A673 (cell line): ENCODE measurements around the gene LRCOL1. TPM values are rescaled to one million over a fixed set of nuclear protein-coding genes. Genes with fewer than 3 reads are reported as not detected.

ENCODE experiments used
- BruUV-seq: library from RNA; stranded (reverse); fragments of 400-500 nt; replicated peaks from 2 replicates; lab custom pipeline; 2021; lab: Mats Ljungman, UMichigan
- CTCF ChIA-PET: fragments of 300-600 bp; sonication (Branson Sonifier 250); formaldehyde crosslinking; loops from one replicate; lab custom pipeline; 2022; ENCODE audit warnings: antibody characterized with exemption; lab: Charles Lee
- POLR2A ChIA-PET: fragments of 300-600 bp; sonication (Branson Sonifier 250); formaldehyde crosslinking; loops from one replicate; lab custom pipeline; 2022; ENCODE audit warnings: antibody characterized with exemption; ENCODE audit not compliant: low non-redundant PET; lab: Charles Lee
- DNase-seq: peaks from one replicate; pipeline ENCODE4 v3.0.0-alpha.2; 2015; ENCODE audit warnings: low spot score
- H3K27ac ChIP-seq: fragments of 200-600 bp; sonication (generic); 2 replicates; pipeline ENCODE4 v1.5.1; 2016; ENCODE audit warnings: mixed run types, low read depth, mild to moderate bottlenecking, mixed read lengths, antibody characterized with exemption, low read length; ENCODE audit not compliant: poor library complexity, severe bottlenecking
- H3K27me3 ChIP-seq: fragments of 200-600 bp; sonication (generic); replicated peaks from 2 replicates; pipeline ENCODE4 v1.6.1; 2017; ENCODE audit warnings: mixed run types, low read depth, mild to moderate bottlenecking, mixed read lengths, antibody characterized with exemption, low read length; ENCODE audit not compliant: insufficient read depth, poor library complexity
- H3K36me3 ChIP-seq: fragments of 200-600 bp; sonication (generic); 2 replicates; pipeline ENCODE4 v1.6.1; 2016; ENCODE audit warnings: mixed run types, mild to moderate bottlenecking, mixed read lengths, antibody characterized with exemption, low read length; ENCODE audit not compliant: insufficient read depth, poor library complexity, severe bottlenecking
- H3K4me1 ChIP-seq: fragments of 200-600 bp; sonication (generic); 2 replicates; pipeline ENCODE4 v1.6.1; 2017; ENCODE audit warnings: mixed run types, mild to moderate bottlenecking, mixed read lengths, antibody characterized with exemption, low read length; ENCODE audit not compliant: insufficient read depth, poor library complexity, severe bottlenecking
- H3K4me3 ChIP-seq: fragments of 200-600 bp; sonication (generic); 2 replicates; pipeline ENCODE4 v1.5.1; 2016; ENCODE audit warnings: low read depth, mixed run types, mild to moderate bottlenecking, mixed read lengths, low read length; ENCODE audit not compliant: poor library complexity, severe bottlenecking
- H3K9me3 ChIP-seq: fragments of 200-600 bp; sonication (generic); 2 replicates; pipeline ENCODE4 v1.6.1; 2016; ENCODE audit warnings: mixed run types, low read depth, mild to moderate bottlenecking, mixed read lengths, antibody characterized with exemption, low read length; ENCODE audit not compliant: poor library complexity, severe bottlenecking
- EZH2 ChIP-seq: fragments of 200-600 bp; sonication (generic); IDR thresholded peaks from 2 replicates; pipeline ENCODE4 v1.6.1; 2017; ENCODE audit warnings: borderline replicate concordance, low read depth, mild to moderate bottlenecking, mixed read lengths, antibody characterized with exemption, low read length; ENCODE audit not compliant: poor library complexity, severe bottlenecking
- intact Hi-C: fragments of 100-400 bp; cut with micrococcal nuclease; formaldehyde crosslinking; loops from one replicate; pipeline ENCODE4 v1.10.0; 2022; ENCODE audit not compliant: unreplicated experiment
- total RNA-seq: library from RNA; stranded (reverse); gene quantifications from 2 replicates; pipeline ENCODE4 v1.2.3, GENCODE V29; 2021
- TF ChIP-seq, protein P1 (sequence below): fragments of 300-800, 200-600 bp; sonication (generic); conservative IDR thresholded peaks from 2 replicates; pipeline ENCODE4 v1.5.1; 2017; ENCODE audit warnings: low read depth, mild to moderate bottlenecking, antibody characterized with exemption, low read length, moderate library complexity, mixed read lengths

Gene LRCOL1
- total RNA-seq, 1 experiment from 2014 or later: not detected

DNA sequence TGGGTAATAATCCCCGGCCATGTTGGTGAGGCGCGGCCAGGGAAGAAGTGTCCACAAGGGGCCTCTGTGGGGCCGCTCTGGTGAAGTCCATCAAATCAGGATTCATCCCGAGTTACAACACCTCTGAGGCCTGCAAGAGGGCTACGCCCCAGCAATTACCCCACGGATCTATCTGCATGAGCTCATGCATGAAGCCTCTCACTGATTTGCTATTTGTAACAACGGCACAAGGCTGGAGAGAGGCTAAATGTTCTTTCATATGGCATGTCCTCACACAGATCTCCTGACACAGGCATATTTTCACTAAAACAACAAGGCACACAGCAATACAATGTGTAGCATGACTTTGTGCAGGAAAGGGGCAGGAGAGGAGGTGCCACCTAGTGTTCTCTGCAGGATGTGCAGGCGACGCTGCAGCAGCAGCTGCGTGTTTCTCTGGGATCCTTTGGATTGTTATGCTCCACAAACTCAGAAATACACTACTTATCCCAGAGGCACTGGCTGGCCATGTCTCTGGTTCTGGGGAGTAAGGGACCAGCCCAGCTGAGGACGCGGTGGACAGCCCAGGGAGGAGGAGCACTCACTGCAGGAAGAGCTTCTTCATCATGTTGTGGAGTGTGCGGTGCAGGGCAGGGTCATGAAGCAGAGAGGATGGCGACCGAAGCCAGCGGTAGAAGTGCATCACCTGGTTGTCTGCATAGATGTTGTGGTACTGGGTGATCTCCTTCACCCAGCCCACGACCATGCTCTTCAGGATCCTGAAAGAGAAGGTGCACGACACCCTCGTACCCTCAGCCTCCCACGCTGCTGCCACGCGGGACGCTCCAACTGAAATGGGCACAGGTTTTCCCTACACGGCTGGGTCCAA lies 28.4 kb upstream of the LRCOL1 start:
- TF ChIP-seq EZH2: no peak
- TF ChIP-seq, protein P1, sequence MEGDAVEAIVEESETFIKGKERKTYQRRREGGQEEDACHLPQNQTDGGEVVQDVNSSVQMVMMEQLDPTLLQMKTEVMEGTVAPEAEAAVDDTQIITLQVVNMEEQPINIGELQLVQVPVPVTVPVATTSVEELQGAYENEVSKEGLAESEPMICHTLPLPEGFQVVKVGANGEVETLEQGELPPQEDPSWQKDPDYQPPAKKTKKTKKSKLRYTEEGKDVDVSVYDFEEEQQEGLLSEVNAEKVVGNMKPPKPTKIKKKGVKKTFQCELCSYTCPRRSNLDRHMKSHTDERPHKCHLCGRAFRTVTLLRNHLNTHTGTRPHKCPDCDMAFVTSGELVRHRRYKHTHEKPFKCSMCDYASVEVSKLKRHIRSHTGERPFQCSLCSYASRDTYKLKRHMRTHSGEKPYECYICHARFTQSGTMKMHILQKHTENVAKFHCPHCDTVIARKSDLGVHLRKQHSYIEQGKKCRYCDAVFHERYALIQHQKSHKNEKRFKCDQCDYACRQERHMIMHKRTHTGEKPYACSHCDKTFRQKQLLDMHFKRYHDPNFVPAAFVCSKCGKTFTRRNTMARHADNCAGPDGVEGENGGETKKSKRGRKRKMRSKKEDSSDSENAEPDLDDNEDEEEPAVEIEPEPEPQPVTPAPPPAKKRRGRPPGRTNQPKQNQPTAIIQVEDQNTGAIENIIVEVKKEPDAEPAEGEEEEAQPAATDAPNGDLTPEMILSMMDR: peak; percentile 86
- Histone ChIP-seq H3K27me3 (no peaks in the 10 kb centered on the region), H3K36me3 (peaks cover 81% of the 10 kb centered on the region), H3K9me3 (no peaks in the 10 kb centered on the region), H3K4me3 (no peak overlapping the region), H3K4me1 (no peaks in the 10 kb centered on the region), H3K27ac (no peak overlapping the region)
- ChIA-PET CTCF (interaction anchor here (0.6 to 1.4 kb wide), 3 partner anchors 210 to 225 kb away, joined by 3 to 4 read pairs (median 4); no protein-coding TSS in a partner anchor), POLR2A (interaction anchor here (0.5 kb wide), 1 partner anchor 95 kb away, joined by 3 read pairs; no protein-coding TSS in a partner anchor)
- no TSS peak for BruUV-seq
- DNase-seq: peak; percentile 61
- intact Hi-C loops: loop anchor here (5.0 kb wide), 1 partner anchor 39 kb away; no protein-coding TSS in a partner anchor

DNA sequence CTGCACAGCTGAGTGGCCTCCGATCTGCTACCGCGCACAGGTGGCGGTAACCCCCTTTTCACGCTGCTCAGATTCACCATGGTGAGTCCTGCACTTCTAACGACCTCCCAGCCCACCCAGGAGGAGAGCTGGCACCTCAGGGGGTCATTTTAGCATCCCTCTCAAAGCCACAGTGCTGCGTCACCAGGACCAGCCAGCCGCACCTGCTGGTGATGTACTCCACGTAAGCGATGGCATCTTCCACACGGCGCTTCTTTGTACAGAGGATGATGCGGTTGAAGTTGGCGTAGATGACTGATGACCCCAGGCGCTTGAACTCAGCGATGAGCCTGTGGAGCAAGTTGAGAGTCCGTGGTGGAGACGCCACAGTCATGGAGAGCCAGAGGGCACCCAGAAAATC lies 27.4 kb upstream of the LRCOL1 start:
- intact Hi-C loops: loop anchor here (5.0 kb wide), 1 partner anchor 39 kb away; no protein-coding TSS in a partner anchor
- Histone ChIP-seq H3K36me3 (peaks cover 82% of the 10 kb centered on the region), H3K27ac (no peak overlapping the region), H3K4me1 (no peaks in the 10 kb centered on the region), H3K9me3 (no peaks in the 10 kb centered on the region), H3K27me3 (no peaks in the 10 kb centered on the region), H3K4me3 (no peak overlapping the region)
- no peak for TF ChIP-seq EZH2
- TF ChIP-seq, protein P1: no peak
- no peak for DNase-seq
- BruUV-seq: no TSS peak
- ChIA-PET CTCF (no interaction called here), POLR2A (no interaction called here)

DNA sequence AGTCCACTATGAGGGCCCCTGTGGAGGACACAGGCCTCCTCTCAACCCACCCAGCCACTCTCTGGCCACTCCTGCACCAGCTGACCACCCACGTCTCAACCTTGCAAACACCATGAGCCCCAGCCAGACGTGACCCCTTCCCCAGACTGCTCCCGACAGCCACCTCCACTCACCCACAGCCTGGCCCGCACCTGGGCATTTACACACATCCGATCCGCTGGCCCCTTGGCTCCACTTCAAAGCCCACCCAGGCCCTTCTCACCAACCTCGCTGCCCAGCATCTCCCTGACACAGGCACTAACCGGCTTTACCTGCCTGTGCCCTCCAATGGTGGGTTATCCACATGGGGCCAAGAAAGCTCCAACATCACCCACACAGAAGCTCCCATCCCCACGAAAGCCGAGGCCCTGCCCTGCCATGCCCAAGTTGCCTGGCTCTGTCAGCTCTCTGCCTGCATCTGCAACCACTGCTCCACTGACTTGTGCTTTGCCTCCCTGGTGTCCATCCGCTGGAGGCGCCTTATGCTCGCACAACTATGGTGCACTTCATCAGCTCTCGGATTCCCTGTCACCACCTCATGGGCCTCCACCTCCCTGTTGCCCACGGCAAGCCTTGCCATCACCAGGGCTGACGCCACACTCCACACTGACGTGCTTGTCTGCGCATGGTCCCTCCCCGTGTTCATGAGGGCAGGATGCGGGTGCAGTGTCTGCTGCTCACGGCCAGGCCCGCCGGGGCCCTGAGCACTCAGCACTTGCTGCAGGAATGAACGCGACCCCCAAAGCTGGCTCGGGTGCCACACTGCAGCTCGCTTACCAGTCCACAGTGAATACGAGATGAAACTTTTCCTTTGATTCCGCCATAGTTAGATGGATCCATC lies 24.9 kb upstream of the LRCOL1 start:
- no peak for TF ChIP-seq EZH2
- TF ChIP-seq, protein P1: no peak
- CTCF ChIA-PET: no interaction called here
- Histone ChIP-seq H3K4me1 (no peaks in the 10 kb centered on the region), H3K27ac (no peak overlapping the region), H3K4me3 (no peak overlapping the region), H3K9me3 (no peaks in the 10 kb centered on the region), H3K36me3 (peaks cover 86% of the 10 kb centered on the region), H3K27me3 (no peaks in the 10 kb centered on the region)
- POLR2A ChIA-PET: no interaction called here
- intact Hi-C loops: loop anchor here (5.0 kb wide), 1 partner anchor 42 kb away; no protein-coding TSS in a partner anchor
- no TSS peak for BruUV-seq
- no peak for DNase-seq
